NCI-H460 (cell line): ENCODE data around the gene BTF3L4. TPM values are rescaled to one million over a fixed set of nuclear protein-coding genes. Genes with fewer than 3 reads are reported as not detected.
"Not testable (repeated sequence)": the region's sequence is repeated elsewhere in the genome, so short reads cannot be mapped to it uniquely, and the experiment has no call there.

Experiments
- DNase-seq: peaks from one replicate; pipeline ENCODE4 v3.0.0-alpha.2; 2016; ENCODE audit warnings: low read depth; ENCODE audit errors: extremely low read depth
- total RNA-seq: library from RNA; depleted of rRNA; stranded (reverse); fragments of >200 nt; shearing (Covaris generic); gene quantifications from 2 replicates; pipeline ENCODE4 v1.2.3, GENCODE V29; 2014

BTF3L4 gene
- total RNA-seq, 1 experiment from 2014 or later: 79.1 TPM

GRCh38 chr1:52055066-52055865, 829 bp upstream of the BTF3L4 start, which contains the start of gene TXNDC12:
Gene TXNDC12, minus strand, starts transcription at chr1:52055191. Its CDS starts 95 bp downstream, at chr1:52055096.
- peak; percentile 85 for DNase-seq

GRCh38 chr1:52055866-52056162, 281 bp upstream of the BTF3L4 start:
- no peak for DNase-seq

- no peak for DNase-seq
Measured at GRCh38 chr1:52056937-52057231, 789 bp downstream of the BTF3L4 start.

GRCh38 chr1:52057255-52057654, 1.2 kb downstream of the BTF3L4 start:
- DNase-seq: no peak

GRCh38 chr1:52057876-52058415, 1.9 kb downstream of the BTF3L4 start:
- no peak for DNase-seq

- DNase-seq: no peak
Measured at GRCh38 chr1:52059321-52059720, 3.2 kb downstream of the BTF3L4 start.

GRCh38 chr1:52059888-52060287, 3.8 kb downstream of the BTF3L4 start:
- DNase-seq: no peak

GRCh38 chr1:52060822-52061221, 4.7 kb downstream of the BTF3L4 start:
- no peak for DNase-seq

GRCh38 chr1:52063192-52063591, 7.1 kb downstream of the BTF3L4 start:
- no peak for DNase-seq

- no peak for DNase-seq
Measured at GRCh38 chr1:52070704-52071103, 14.6 kb downstream of the BTF3L4 start.

GRCh38 chr1:52072291-52072690, 16.2 kb downstream of the BTF3L4 start:
- no peak for DNase-seq

- not testable (repeated sequence) for DNase-seq
Measured at GRCh38 chr1:52077277-52077676, 21.2 kb downstream of the BTF3L4 start.

GRCh38 chr1:52080014-52080415, 23.9 kb downstream of the BTF3L4 start:
- DNase-seq: no peak

- not testable (repeated sequence) for DNase-seq
Measured at GRCh38 chr1:52087892-52088291, 31.8 kb downstream of the BTF3L4 start.

- DNase-seq: not testable (repeated sequence)
Measured at GRCh38 chr1:52094300-52094699, 38.2 kb downstream of the BTF3L4 start.

- DNase-seq: no peak
Measured at GRCh38 chr1:52096216-52096615, 40.1 kb downstream of the BTF3L4 start.

- DNase-seq: no peak
Measured at GRCh38 chr1:52098139-52098871, 42.2 kb downstream of the BTF3L4 start.

GRCh38 chr1:52102336-52103013, 46.4 kb downstream of the BTF3L4 start:
- DNase-seq: no peak

- no peak for DNase-seq
Measured at GRCh38 chr1:52111492-52111891, 55.4 kb downstream of the BTF3L4 start.

- no peak for DNase-seq
Measured at GRCh38 chr1:52112489-52112888, 56.4 kb downstream of the BTF3L4 start.

GRCh38 chr1:52119301-52120079, 63.4 kb downstream of the BTF3L4 start:
- no peak for DNase-seq
